H4 (cell line): ENCODE data around the gene USP35. TPM values are rescaled to one million over a fixed set of nuclear protein-coding genes. Genes with fewer than 3 reads are reported as not detected.
"Not testable (repeated sequence)": the region's sequence is repeated elsewhere in the genome, so short reads cannot be mapped to it uniquely, and the experiment has no call there.

Experiments
- DNase-seq: peaks from one replicate; pipeline ENCODE4 v3.0.0-alpha.2; 2015; ENCODE audit warnings: low spot score
- total RNA-seq: library from RNA; depleted of rRNA; stranded (reverse); fragments of >200 nt; shearing (Covaris generic); gene quantifications from 2 replicates; pipeline ENCODE4 v1.2.3, GENCODE V29; 2014

The USP35 gene
- total RNA-seq, 1 experiment from 2014 or later, result 1.5 TPM

DNA sequence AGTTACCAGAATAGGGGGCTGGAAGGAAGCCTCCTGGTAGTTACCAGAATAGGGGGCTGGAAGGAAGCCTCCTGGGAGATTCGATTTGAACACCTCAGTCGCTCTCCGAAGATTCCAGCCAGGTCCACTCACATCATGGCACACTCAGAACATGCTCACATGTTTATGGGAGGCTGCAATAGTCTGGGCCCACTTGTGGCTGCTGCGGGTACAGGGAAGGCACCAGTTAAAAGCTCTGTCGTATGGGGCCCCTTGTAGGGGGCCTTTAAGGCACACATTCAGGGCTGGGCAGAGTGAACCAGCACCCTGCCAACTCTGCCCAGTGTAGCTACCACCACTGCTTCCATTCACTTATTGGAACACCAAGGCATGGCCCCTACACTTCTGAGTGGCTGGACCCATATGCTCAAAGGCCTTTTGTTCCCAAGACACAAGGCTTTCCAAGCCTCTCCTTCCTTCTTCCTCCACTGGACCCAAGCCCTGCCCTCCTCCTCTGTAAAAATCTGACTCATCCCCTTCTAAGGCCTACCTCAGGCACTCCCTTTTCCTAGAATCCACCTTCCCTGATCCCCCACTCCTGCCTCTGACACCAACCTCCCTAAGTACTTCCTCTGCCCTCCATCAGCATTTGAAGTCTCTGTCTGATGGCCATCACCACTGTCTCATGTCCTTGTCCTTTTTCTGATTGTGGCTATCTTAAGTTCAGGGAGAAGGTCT is 28.0 kb downstream of the USP35 start:
- no peak for DNase-seq

DNA sequence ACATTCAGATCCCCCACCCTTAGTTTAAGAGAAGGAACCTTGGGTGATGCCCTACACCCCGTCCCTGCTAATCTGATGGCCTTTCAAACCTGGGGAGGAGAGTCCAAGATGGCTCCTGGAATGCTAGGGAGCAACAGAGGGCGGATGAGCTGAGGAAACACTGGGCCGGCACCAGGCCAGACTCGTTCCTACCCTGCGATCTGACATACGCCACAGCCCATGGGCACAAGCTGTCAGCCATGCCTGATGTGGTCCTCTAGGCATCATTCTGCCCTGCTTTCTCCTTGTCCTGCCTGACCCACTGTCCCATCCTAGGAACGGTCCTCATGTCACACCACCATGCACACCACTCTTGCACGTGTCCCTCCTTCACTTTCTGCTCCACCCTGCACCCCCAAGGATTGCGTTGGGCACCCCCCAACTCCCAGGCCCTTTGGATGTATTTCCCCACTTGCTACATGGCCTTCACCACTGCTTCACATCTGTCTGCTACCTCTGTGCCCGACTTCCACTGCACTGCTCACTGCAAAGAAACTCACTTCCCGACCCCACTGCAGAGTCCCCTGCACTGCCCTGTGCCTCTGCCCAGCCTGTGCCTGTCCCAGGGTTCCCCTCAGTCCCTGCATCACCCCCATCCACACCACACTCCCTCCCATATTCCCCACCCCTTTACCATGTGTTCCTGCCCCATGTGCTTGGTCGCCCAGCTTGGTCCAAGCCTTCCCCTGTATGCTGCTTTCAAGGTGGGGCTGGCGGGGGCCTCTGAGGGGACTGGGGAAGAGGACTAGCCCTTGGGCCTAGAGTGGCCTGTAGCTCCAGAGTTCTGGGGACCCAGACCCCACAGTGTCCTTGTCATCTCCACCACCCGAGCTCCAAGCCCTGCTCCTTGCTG is 29.2 kb downstream of the USP35 start:
- no peak for DNase-seq

DNA sequence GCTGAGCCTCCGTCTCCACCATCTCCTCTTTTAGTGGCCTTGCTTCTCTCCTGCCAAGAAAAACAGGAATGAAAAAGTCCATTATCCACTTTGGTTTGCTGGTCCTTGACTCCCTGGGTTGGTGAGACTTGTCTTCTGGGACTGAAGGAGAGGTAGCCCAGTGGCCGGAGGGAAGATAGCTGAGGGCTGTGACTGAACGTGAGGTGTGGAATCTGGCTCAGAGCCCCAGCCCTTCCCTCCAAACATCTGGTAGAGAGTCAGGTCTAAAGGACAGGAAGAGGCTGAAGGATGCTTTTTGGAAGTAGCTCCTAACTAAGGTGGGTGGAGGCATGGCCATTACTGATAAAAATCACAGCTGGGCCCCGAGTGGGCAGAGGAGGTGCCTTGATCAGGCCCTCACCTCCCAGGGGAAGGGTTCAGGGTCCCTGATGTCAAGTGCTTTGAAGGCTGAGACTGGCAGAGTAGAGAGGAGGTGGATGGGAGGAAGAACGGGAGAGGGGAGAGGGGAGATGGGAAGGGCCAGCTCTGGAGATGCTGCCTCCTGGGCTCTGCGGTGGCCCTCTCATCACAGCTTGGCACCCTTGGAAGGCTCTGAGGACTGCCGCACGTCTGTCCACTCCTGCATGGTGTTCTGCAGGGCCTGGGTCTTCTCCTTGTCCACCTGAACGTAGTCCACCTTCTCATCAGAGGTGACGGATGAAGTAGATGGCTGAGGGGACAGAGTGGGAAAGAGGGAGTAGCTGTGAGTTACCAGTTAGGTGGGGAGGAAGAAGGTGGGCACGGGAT is 30.2 kb downstream of the USP35 start:
- no peak for DNase-seq

DNA sequence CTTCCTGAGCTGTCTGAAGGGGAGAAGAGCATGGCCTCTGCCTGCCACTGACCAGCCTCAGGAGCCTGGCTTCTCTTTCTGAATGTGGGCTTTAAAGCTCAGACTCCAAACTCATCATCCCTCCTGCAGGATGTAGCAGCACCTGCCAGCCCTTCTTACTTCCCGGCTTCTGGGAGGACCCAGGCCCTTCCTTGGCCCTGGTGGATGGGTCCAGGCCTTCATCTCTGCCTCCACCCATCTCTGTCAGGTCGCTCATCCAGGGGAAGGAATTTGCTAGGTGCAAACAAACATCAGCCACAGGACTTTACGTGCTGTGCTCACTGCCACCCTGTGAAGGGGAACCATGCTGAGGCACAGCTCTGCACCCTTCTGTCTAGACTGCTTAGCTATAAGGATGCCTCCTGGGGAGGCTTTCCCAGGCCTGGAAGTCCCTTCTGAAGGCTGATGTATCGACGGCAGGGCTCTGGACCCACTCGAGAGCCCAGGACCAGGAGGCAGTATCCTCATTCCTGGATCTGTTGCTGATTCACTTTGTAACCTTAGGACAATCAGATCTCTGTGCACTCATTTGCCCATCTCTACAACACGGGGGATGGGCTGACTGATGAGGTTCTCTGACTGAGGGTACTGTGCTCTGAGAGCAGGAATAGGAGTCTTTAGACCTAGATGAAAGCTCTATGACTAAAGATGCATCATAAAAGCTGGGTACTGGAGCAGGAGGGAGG is 30.9 kb downstream of the USP35 start:
- DNase-seq, result no peak

DNA sequence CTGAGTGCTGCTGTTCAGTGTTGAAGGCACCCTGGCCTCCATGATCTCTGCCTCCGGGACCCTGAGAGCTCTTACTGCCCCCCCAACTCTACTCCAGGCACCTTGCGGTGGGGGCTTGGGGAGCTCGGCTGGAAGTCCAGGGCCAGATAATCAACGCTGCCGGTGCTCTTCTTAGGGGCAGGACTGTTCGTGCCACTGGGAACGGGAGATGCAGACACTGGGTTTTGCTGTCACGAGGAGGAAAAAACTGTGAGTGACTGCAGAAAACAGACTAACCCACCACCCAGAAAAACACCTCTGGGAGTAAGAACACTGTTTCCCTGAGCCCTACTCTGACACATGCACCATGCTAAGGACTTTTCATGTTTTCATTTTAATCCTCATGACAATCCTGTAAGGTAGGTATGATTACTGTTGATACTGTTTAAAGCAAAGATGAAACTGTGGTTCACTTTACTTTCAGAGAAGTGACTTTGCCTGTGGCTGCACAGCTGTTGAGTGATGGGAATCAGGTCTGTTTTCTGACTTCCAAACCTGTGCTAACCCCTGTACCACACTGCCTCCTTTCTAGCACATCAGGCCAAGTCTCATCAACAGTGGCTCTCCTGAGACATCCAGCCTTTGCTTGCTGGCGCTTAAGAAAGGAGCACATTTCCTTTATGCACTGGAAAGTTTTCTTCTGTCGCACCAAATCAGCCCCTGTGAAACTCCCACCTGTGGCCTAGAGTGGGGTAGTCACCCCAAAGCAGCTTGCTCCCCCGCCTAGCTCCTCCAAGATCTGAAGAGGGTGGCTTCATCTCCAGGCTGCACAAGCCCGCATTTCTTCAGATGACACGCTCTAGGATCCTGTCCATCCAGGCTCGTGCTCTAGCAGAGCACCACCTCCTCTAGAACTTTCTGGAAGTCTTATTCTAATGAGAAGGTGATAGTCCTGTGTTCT is 31.8 kb downstream of the USP35 start:
- DNase-seq, result no peak

DNA sequence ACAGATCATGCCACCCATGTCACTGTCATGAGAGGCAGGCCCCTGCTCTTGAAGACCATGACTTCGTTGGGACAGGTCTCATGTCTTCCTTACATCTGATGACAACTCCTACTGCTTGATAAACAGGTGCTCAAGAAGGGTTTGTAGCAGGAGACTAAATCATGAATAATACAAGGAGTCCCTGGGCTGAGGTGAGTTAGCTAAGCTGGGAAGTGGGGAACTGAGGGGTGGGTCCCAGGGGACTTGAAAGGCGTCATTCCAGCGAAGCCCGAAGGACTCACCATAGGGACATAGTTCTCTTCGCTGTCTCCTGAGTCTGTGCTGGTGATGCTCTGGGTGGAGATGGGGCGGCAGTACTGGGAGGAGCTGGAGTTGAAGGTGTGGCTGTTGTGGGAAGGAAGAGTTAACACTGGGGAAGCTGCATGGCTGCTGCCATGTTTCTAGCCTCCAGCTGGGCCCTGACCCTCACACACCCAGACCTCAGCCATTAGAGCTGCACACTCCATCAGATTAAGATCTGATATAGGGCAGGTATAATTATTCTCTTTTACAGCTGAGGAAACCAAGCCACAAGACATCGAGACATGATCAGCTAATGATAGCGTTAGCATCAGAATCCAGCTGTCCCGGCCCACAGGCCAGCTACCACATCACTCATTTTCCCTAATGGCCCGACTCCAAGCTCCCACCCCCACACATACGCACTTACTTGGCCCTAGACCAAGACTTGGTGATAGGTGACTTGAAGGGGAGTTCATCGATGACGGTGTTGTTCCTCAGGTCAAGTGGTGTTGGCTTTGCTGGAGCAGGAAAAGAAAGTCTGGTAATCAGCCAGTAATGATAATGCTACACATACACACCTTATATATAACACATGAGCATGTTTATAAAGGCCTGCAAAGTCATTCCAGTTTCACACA is 32.9 kb downstream of the USP35 start:
- DNase-seq, result no peak

DNA sequence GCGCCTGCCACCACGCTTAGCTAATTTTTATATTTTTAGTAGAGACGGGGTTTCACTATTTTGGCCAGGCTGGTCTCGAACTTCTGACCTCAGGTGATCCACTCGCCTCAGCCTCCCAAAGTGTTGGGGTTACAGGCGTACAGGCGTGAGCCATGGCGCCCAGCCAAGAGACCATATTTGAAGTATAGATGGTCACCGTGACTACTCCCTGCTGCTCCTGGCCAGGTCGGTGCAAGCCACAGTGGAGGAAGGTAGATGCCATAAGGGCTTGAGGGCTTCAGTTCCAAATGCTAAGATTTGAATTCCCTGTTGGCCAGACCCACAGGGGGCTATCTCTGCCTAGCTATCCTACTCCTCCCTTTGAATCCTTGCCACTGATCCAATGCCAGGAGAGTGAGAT is 34.0 kb downstream of the USP35 start:
- not testable (repeated sequence) for DNase-seq

DNA sequence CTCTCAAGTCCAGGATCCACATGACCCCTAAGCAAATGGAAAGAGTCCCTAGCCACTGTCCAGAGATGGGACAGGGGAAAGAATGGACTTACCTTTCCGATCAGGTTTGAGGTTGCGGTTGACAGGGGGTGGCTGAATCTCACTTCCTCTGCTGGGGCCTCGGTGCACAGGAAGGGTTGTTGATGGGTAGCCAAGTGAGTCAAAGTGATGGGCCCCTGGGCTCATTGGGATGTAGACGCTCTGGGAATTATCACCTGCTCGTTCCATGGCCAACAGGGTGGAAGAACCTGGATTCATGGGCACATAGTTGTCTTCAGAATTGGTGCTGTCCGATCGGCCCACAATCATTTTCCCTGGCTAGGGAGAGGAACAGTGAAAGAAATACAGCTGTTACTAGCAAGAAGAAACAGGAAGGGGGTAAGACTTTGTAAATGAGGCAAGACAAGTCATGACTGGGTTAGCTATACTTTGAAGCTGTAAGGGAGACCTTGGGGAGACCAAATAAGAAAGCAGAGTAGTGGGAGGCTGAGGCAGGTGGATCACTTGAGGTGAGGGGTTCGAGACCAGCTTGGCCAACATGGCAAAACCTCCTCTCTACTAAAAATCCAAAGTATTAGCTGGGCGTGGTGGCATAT is 34.7 kb downstream of the USP35 start:
- DNase-seq, result no peak

DNA sequence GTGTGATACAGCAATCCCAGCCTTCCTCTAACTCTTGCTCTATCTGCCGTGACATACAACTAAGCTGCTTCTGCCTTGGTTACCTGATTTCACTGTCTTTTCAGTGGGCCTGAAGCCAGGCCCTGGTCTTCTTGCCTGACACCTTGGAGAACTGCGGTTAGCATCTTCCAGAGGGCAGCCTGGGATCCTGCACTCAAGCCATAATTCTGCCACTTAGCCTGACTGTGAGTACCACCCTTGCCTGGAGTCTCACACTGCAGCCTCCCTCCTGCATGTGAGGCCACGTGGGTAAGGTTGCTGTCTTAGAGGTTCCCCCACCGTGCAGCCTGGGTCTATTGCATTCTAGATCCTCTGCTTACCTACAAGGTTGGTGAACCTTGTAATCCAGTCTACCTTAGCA is 35.8 kb downstream of the USP35 start:
- no peak for DNase-seq

DNA sequence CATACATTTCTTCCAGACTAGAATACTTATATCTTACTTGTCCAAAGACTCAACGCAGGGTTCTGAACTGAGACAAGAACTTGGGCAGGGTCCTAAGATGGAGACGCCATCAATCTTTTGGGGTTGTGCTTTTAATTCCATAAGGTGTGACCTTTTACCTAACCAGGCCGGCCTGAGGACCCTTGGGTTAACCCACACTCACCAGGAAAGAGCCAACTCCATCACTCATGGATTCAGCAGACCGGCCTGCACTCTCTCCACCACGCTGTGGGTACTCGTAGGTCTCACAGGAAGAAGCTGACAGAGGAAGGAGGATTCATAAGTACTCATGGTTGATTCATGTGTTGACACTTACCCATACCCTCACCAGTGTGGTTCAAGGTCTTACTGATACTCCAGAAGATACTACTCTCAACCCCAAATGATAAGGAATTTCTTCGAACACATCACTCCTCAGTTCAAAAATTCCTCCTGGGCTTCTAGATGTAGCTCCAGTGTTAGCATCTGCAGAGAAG is 36.2 kb downstream of the USP35 start:
- no peak for DNase-seq

DNA sequence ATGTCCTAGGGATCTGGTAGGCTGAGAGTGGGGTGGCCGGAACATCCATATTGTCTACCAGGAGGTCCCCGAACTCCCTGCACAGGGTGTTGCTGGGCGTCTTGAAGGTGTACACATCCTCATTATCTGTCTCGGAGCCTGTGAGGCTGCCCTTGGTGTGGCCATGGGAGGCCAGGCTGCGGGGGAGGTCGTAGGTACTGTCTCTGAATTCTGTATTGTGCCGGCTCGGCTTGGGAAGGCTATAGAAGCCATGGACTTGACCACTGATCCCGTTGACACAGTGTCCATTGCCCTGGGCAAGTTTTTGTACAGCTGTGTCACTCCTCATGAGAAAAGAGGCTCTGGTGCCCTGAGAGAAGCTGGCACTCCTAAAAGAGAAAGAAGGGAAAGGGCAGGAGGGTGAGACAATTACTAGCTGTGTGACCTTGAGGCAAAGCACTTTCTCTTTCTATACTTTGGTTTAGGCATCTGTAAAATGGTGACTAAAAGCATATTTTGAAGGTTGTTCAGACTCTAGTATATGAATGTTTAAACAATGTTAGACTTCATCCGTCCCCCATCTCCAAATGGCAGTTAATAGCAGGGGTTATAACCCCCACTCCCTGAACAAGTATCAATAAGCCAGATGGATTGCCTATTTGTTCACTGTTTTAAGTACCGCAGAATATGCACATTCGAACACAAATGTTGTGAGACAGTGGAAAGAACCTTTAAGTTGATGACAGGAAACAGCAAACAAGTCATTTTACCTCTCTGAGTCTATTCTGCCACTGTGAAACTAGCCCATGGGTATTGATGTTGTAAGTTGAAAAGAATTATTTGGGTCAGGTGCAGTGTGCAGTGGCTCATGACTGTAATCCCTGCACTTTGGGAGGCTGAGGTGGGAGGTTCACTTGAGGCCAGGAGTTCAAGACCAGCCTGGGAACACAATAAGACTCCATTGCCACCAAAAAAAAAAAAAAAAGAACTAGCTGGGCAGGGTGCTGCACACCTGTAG is 38.3 kb downstream of the USP35 start:
- DNase-seq, result no peak

DNA sequence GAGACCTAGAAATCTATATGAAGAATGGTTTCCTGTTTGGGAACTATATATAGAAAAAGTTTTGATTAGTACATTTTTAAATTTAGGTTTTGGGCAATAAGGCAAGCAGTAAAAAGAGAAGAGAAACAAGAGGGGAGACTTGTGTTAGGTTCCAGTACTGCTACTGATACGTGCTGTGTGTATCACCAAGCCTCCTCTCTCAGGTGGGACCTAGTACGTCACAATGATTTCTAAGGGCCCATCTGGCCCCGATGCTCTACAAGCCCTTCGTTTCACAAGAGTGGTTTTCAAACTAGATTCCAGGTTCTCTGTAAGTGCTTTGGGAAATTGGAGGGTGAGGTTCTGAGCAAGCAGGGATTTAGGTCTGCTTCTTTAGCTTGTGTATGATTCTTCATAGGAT is 39.2 kb downstream of the USP35 start:
- no peak for DNase-seq

DNA sequence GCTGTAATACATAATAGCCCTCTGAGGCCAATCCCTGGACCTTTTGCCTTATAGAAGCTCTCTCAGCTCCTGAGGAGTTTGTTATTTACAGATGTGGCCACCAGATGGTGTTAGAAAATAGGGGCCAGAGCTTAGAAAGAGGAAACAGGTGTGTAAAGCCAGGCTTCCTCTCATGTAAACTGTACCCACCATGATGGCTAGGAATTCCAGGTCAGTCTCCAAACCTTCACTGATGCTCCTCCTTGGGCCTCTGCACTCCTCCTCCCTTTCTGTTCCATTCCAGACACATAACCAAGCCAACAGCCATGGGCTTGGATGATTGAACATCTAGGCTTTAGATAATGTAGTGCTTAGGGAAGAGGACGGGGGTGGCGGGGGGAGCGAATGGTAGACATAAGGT is 39.7 kb downstream of the USP35 start:
- peak; percentile 36 for DNase-seq

DNA sequence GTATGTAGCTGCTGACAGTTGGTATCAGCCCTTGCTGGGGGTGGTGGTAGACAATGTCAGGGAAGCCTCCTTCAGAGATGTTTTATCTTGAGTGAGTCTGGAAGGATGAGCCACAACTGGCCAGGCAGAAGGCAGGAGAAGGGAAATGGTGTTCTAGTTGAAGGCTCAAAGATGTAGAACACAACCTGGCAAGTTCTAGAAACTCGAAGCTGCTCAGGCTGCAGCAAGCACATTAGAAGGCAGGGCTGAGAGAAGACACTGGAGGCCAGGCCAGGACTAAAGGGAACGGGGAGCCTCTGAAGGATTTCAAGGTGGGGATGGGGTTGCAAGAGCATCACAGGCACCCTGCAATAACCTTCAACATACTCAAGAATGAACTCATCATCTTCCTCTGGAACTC is 40.4 kb downstream of the USP35 start:
- no peak for DNase-seq

DNA sequence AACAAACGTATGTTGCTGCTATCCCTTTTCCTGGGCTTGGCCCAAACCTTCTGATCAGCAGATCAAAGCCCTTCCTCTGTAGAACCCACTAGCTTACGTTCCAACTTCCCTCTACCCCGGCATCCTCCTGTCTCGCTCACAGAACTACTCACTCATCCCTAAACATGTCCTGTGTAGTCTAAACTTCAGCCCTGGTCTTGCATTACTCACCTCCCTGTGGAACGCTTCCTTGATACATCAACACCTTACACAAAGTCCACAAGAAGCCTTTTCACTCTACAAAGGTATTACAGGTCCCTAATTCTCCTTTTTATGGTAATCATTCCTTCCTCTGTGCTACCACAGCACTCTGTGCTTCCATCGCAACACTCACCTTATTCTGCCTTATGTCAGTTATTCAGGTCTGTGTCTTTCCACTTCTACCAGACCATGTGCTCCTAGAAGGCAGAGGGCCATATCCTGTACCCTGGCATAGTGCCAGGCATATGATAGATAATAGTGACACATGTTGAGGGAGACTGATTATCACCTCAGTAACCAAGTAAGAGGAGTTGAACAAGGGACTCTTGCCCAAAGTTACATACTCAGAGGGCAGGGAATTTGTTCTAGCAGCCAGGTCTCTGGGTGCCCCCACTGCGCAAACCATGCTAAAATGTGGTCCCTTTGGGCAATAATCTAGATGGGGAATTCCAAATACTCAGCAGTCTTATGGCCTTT is 41.6 kb downstream of the USP35 start:
- DNase-seq, result no peak

DNA sequence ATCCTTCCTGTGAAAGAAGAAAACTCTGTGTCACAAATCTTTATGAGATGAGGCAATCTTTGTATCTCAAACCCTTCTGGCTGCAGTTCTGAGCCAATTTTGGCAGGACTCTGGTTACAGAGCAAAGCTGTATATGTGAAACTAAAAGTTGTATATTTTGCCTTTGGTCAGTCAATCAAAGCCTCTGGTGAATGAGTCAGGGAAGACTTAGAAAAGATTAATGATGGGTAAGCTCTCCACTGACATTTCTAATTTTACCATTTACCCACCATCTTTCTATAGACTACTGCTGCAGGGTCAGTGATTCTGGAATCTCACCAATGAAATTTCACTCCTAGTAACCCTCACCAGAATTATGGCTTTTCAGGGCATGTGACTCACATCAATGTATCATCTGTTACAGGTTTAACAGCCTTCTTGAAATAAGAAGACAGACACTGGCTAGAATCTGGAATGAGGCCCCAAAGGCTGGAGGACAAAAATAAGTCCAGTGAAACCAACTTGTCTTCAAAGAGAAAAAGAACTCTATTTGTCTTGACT is 43.3 kb downstream of the USP35 start:
- no peak for DNase-seq

DNA sequence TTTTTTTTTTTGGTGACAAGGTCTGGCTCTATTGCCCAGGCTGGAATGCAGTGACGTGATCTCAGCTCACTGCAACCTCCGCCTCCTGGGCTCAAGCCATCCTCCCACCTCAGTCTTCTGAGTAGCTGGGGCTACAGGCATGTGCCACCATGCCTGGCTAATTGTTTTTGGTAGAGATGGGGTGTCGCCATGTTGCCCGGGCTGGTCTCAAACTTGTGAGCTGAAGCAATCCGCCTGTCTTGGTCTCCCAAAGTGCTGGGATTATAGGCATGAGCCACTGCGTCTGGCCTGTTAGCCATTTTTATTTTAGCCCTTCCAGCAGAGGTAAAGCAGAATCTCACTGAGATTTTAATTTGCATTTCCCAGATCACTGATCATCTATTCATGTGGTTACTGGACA is 44.3 kb downstream of the USP35 start:
- DNase-seq, result not testable (repeated sequence)
